ENCODE results near the gene ATP2B2. TPM values are rescaled to one million over a fixed set of nuclear protein-coding genes. Genes with fewer than 3 reads are reported as not detected.

Gene ATP2B2
- total RNA-seq, 1 experiment from 2014 or later = not detected

DNA sequence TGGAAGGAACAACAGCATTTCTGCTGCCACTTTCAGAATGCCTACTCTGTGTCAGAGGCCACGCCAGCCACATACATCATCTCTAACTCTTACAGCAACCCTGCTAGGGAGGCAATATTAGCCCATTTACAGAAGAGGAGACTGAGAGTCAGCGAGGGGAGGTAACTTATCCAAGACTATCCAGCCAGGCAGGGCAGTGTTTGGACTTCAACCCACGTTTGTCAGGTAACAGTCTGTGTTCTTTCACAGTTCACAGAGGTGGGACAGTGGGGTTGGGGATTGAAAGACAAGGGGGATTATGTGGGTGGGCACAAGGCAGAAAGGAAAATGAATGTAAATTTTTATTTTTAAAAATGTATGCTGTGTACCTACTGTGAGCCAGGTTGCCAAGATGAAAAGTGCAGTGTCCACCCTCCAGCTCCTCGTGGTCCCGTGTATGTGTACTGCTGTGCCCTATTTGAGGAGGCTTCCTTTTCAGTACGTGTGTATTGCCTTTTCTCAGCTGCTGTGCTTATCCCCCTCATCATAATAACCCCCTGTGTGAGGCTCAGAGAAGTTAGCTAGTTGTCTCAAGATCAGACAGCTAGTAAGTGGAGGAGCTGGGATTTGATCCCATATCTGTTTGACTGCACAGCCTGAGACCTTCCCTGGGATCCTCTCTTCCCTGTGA lies 16.5 kb upstream of the ATP2B2 start:
- no peaks in the 10 kb centered on the region for H3K4me1 Mint-ChIP-seq (ENCODE audit: low read depth, unreplicated experiment)
- no peak for DNase-seq
- TF ChIP-seq, protein P1, sequence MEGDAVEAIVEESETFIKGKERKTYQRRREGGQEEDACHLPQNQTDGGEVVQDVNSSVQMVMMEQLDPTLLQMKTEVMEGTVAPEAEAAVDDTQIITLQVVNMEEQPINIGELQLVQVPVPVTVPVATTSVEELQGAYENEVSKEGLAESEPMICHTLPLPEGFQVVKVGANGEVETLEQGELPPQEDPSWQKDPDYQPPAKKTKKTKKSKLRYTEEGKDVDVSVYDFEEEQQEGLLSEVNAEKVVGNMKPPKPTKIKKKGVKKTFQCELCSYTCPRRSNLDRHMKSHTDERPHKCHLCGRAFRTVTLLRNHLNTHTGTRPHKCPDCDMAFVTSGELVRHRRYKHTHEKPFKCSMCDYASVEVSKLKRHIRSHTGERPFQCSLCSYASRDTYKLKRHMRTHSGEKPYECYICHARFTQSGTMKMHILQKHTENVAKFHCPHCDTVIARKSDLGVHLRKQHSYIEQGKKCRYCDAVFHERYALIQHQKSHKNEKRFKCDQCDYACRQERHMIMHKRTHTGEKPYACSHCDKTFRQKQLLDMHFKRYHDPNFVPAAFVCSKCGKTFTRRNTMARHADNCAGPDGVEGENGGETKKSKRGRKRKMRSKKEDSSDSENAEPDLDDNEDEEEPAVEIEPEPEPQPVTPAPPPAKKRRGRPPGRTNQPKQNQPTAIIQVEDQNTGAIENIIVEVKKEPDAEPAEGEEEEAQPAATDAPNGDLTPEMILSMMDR (IDR thresholded peaks at IDR 0.05; ENCODE audit: unreplicated experiment) = no peak
- peaks cover 100% of the 10 kb centered on the region for H3K27me3 Mint-ChIP-seq (ENCODE audit: unreplicated experiment)
- intact Hi-C loops (cut with micrococcal nuclease; ENCODE audit: unreplicated experiment) = no loop called here
- no TSS peak for BruUV-seq (replicated peaks)
- CTCF ChIA-PET = interaction anchor here (0.5 kb wide), 1 partner anchor 20 kb away, joined by 4 read pairs; no protein-coding TSS in a partner anchor
- no peaks in the 10 kb centered on the region for H3K9me3 Mint-ChIP-seq (ENCODE audit: low read depth, unreplicated experiment)
- H3K36me3 Mint-ChIP-seq (ENCODE audit: insufficient read depth, unreplicated experiment) = no peaks in the 10 kb centered on the region
- H3K27ac Mint-ChIP-seq (ENCODE audit: unreplicated experiment) = no peak overlapping the region
- H3K4me3 Mint-ChIP-seq (ENCODE audit: low read depth, unreplicated experiment) = no peak overlapping the region

DNA sequence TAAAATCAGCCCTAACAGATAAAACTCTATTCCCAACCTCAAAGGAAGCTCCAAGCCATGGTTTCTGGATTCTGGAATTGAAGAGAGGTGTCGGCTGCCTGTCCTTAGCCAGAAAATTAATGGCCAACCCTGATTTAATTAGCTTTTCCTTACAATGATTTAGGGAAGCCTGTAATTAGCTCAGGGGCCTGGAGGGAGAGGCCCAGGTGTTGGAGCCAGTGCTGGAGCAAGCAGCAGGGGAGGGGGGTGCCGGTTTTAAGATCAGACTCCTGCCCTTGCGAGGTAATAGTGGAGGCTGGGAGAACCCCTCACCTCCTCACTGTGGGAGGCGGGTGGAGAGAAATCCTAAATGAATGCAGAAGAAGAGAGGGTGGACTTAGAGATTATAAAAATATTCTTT lies 14.7 kb upstream of the ATP2B2 start:
- Mint-ChIP-seq H3K4me3 (ENCODE audit: low read depth, unreplicated experiment) (no peak overlapping the region), H3K4me1 (ENCODE audit: low read depth, unreplicated experiment) (no peaks in the 10 kb centered on the region), H3K27me3 (ENCODE audit: unreplicated experiment) (peaks cover 100% of the 10 kb centered on the region), H3K36me3 (ENCODE audit: insufficient read depth, unreplicated experiment) (no peaks in the 10 kb centered on the region), H3K27ac (ENCODE audit: unreplicated experiment) (no peak overlapping the region), H3K9me3 (ENCODE audit: low read depth, unreplicated experiment) (no peaks in the 10 kb centered on the region)
- no peak for DNase-seq
- CTCF ChIA-PET = no interaction called here
- no TSS peak for BruUV-seq (replicated peaks)
- intact Hi-C loops (cut with micrococcal nuclease; ENCODE audit: unreplicated experiment) = no loop called here
- TF ChIP-seq, protein P1 (IDR thresholded peaks at IDR 0.05; ENCODE audit: unreplicated experiment) = no peak

DNA sequence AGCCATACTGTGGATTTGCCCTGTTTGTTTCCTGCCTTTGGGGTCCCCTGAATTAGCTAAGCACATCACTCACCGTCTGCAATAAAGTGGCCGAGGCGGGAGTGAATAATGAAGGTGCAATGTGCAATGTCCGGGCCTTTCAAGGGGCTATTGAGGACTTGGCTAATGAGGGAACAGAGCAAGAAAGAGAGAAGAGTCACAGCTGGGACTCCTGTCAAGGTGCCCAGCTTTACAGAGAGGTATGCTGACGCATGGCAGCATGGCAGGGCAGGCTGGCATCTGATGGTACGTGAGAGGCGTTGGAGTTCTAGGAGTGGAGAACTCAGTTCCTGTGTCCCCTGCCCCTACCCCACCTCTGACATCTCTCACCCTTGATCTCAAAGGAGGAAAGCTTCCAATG lies 13.8 kb upstream of the ATP2B2 start:
- no peak overlapping the region for H3K27ac Mint-ChIP-seq (ENCODE audit: unreplicated experiment)
- peaks cover 93% of the 10 kb centered on the region for H3K27me3 Mint-ChIP-seq (ENCODE audit: unreplicated experiment)
- no peak for DNase-seq
- H3K4me3 Mint-ChIP-seq (ENCODE audit: low read depth, unreplicated experiment) = no peak overlapping the region
- H3K36me3 Mint-ChIP-seq (ENCODE audit: insufficient read depth, unreplicated experiment) = no peaks in the 10 kb centered on the region
- TF ChIP-seq, protein P1 (IDR thresholded peaks at IDR 0.05; ENCODE audit: unreplicated experiment) = no peak
- BruUV-seq (replicated peaks) = no TSS peak
- intact Hi-C loops (cut with micrococcal nuclease; ENCODE audit: unreplicated experiment) = no loop called here
- no peaks in the 10 kb centered on the region for H3K9me3 Mint-ChIP-seq (ENCODE audit: low read depth, unreplicated experiment)
- no peaks in the 10 kb centered on the region for H3K4me1 Mint-ChIP-seq (ENCODE audit: low read depth, unreplicated experiment)
- CTCF ChIA-PET = no interaction called here

DNA sequence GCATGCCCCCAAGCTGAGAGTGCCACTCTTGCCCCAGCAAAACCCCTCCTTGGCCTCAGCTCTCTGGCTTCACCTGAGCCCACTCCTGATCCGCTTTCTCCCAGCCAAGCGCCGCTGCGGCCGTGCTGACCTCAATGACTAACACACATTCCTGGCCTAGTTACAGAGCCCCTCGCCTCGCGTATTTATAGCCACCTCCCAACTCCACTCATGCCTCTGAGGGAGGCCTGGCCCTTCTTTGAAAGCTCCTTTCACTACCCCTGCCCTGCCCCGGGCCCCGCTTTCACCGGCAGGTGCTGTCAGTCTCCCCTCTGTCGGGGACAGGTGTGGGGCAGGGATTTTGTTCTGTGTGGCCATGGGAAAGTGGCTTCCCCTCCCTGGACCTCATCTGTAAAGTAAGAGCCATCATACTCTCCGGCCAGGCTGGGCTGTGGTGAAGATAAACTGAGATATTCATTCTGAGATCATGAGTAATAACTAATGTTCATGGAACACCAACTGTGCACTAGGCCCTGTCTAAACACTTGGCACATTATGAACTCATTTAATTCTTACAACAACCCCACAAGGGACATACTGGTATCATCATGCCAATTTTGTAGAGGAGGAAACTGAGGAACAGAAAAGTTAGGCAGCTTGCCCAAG lies 13.2 kb upstream of the ATP2B2 start:
- no peaks in the 10 kb centered on the region for H3K4me1 Mint-ChIP-seq (ENCODE audit: low read depth, unreplicated experiment)
- H3K27me3 Mint-ChIP-seq (ENCODE audit: unreplicated experiment) = peaks cover 92% of the 10 kb centered on the region
- no peaks in the 10 kb centered on the region for H3K36me3 Mint-ChIP-seq (ENCODE audit: insufficient read depth, unreplicated experiment)
- intact Hi-C loops (cut with micrococcal nuclease; ENCODE audit: unreplicated experiment) = no loop called here
- H3K27ac Mint-ChIP-seq (ENCODE audit: unreplicated experiment) = no peak overlapping the region
- TF ChIP-seq, protein P1 (IDR thresholded peaks at IDR 0.05; ENCODE audit: unreplicated experiment) = no peak
- no peak overlapping the region for H3K4me3 Mint-ChIP-seq (ENCODE audit: low read depth, unreplicated experiment)
- BruUV-seq (replicated peaks) = no TSS peak
- CTCF ChIA-PET = no interaction called here
- no peak for DNase-seq
- H3K9me3 Mint-ChIP-seq (ENCODE audit: low read depth, unreplicated experiment) = no peaks in the 10 kb centered on the region
